ENCODE measurements around the gene FANCI.

FANCI gene

DNA sequence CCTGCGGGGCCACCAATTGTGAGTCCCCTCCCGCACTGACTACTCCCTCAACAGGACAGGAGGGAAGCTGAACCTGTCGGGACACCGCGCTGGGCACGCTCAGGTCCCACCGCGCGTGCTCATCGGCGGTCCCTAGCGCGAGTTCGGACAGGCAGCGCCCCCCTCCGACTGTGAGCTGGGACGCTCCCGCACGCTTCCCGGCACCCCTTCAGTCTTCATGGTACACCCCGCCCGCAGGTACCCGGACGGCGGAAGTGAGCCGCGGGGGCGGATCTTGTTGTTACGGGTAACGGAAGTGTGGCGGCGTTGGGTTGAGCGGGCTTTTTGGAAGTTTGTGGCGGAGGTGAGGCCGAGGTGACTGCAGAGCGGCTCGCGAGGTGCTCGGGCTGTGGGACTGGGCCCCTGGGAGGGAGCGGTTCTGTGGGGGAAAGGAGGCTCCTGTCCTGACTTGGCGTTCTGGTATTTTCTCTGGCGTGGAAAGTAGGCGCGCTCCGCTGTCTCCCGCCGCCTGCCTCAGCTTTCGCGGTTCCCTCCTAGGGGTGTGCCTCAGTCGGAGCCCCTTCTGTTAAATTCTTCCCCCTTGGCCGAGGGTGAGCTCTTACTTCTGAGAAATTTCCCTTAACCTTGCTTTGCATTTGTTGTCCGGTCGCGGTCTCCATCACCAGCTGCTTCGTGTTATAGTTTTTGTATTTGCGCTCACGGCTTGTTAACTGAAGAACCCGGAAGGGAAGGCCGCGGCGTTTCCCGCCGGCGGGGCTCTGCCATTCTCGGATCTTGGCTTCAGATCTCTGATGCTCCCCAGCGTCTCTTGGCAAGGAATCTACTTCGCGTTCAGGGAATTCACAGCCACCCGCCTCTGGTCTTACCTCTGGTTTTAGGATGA, at the start of gene FANCI:
Gene FANCI (plus strand): TSS at position 289 of the 883 bp plus-strand sequence. CDS start 3,669 bp downstream, outside the sequence.
- no peak for TF ChIP-seq CREB1 (IDR thresholded peaks at IDR 0.05; ENCODE audit: low read depth)
- no peak for TF ChIP-seq ZBTB7A (IDR thresholded peaks at IDR 0.05; ENCODE audit: low read depth)
- TF ChIP-seq TEAD4 (IDR thresholded peaks at IDR 0.05): no peak
- TF ChIP-seq EP300 (IDR thresholded peaks at IDR 0.05; ENCODE audit: borderline replicate concordance): peak; percentile 30; the same call in 1 of the 2 replicates
- peak; percentile 77 for TF ChIP-seq TAF1 (IDR thresholded peaks at IDR 0.05; ENCODE audit: low read depth)
- TF ChIP-seq, protein P1, sequence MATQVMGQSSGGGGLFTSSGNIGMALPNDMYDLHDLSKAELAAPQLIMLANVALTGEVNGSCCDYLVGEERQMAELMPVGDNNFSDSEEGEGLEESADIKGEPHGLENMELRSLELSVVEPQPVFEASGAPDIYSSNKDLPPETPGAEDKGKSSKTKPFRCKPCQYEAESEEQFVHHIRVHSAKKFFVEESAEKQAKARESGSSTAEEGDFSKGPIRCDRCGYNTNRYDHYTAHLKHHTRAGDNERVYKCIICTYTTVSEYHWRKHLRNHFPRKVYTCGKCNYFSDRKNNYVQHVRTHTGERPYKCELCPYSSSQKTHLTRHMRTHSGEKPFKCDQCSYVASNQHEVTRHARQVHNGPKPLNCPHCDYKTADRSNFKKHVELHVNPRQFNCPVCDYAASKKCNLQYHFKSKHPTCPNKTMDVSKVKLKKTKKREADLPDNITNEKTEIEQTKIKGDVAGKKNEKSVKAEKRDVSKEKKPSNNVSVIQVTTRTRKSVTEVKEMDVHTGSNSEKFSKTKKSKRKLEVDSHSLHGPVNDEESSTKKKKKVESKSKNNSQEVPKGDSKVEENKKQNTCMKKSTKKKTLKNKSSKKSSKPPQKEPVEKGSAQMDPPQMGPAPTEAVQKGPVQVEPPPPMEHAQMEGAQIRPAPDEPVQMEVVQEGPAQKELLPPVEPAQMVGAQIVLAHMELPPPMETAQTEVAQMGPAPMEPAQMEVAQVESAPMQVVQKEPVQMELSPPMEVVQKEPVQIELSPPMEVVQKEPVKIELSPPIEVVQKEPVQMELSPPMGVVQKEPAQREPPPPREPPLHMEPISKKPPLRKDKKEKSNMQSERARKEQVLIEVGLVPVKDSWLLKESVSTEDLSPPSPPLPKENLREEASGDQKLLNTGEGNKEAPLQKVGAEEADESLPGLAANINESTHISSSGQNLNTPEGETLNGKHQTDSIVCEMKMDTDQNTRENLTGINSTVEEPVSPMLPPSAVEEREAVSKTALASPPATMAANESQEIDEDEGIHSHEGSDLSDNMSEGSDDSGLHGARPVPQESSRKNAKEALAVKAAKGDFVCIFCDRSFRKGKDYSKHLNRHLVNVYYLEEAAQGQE (IDR thresholded peaks at IDR 0.05; ENCODE audit: low read depth): no peak
- TF ChIP-seq EGR1 (IDR thresholded peaks at IDR 0.05): 0 out of 2 replicates have a peak, but pooled peaks have one; percentile 68
- TF ChIP-seq, protein P2, sequence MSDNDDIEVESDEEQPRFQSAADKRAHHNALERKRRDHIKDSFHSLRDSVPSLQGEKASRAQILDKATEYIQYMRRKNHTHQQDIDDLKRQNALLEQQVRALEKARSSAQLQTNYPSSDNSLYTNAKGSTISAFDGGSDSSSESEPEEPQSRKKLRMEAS (IDR thresholded peaks at IDR 0.05): peak; percentile 90
- TF ChIP-seq TCF12 (IDR thresholded peaks at IDR 0.05; ENCODE audit: low read depth): peak; percentile 66
- TF ChIP-seq RAD21 (IDR thresholded peaks at IDR 0.05; ENCODE audit: low read depth): peak; percentile 66; the same call in 1 of the 2 replicates
- no peak for TF ChIP-seq FOXM1 (IDR thresholded peaks at IDR 0.05; ENCODE audit: borderline replicate concordance, low read depth)
- TF ChIP-seq CEBPB (IDR thresholded peaks at IDR 0.05): no peak
- TF ChIP-seq, protein P3, sequence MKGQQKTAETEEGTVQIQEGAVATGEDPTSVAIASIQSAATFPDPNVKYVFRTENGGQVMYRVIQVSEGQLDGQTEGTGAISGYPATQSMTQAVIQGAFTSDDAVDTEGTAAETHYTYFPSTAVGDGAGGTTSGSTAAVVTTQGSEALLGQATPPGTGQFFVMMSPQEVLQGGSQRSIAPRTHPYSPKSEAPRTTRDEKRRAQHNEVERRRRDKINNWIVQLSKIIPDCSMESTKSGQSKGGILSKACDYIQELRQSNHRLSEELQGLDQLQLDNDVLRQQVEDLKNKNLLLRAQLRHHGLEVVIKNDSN (IDR thresholded peaks at IDR 0.05): no peak; the same call in 1 of the 2 replicates
- TF ChIP-seq NFIC (IDR thresholded peaks at IDR 0.05): no peak; the same call in 1 of the 2 replicates
- TF ChIP-seq YY1 (IDR thresholded peaks at IDR 0.05; ENCODE audit: low read depth): peak; percentile 68; the same call in 1 of the 2 replicates

DNA sequence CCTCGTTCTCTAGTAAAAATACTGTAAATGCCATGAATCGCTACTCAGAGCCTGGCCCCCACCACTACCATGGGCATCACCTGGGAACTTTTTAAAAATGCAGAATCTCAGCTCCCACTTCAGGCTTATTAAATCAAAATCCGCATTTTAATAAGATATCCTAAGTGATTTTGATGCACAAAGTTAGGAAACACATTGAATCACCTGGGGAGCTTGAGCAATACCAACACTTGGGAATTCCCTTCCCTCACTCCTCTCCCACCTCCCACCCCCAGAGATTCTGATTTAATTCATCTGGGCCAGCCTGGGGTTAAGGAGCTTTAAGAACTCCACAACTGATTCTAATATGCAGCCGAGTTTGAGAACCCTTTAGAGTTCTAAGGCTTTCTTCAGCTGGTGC, 49.2 kb upstream of the FANCI start:
- TF ChIP-seq ZBTB7A (IDR thresholded peaks at IDR 0.05; ENCODE audit: low read depth) (no peak), FOXM1 (IDR thresholded peaks at IDR 0.05; ENCODE audit: borderline replicate concordance, low read depth) (no peak), NFIC (IDR thresholded peaks at IDR 0.05) (no peak), CEBPB (IDR thresholded peaks at IDR 0.05) (no peak), EP300 (IDR thresholded peaks at IDR 0.05; ENCODE audit: borderline replicate concordance) (no peak), TAF1 (IDR thresholded peaks at IDR 0.05; ENCODE audit: low read depth) (no peak), TCF12 (IDR thresholded peaks at IDR 0.05; ENCODE audit: low read depth) (no peak), YY1 (IDR thresholded peaks at IDR 0.05; ENCODE audit: low read depth) (no peak), EGR1 (IDR thresholded peaks at IDR 0.05) (no peak), TEAD4 (IDR thresholded peaks at IDR 0.05) (no peak), CREB1 (IDR thresholded peaks at IDR 0.05; ENCODE audit: low read depth) (no peak), RAD21 (IDR thresholded peaks at IDR 0.05; ENCODE audit: low read depth) (no peak)
- TF ChIP-seq, protein P3 (IDR thresholded peaks at IDR 0.05): no peak
- TF ChIP-seq, protein P2 (IDR thresholded peaks at IDR 0.05): no peak
- TF ChIP-seq, protein P1 (IDR thresholded peaks at IDR 0.05; ENCODE audit: low read depth): no peak

DNA sequence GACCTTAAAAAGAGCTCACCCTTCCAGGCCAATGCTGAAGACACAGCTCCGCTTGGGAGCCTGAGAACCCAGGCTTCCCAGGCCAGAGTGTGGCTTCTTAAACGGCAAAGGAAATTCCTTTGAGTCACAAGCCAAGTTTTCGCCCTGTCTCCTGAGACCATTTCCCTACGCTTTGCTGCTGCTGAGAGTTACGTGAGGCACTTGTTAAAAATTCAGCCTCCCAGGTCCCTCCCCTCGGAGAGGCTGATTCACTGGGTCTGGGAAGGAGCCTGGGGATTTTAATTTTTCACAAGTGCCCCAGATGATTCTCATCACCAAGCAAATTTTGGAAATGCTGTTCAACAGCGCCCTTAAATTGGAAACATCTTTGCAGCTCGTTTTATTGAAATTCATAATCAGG, 47.9 kb upstream of the FANCI start:
- TF ChIP-seq EGR1 (IDR thresholded peaks at IDR 0.05): no peak
- TF ChIP-seq EP300 (IDR thresholded peaks at IDR 0.05; ENCODE audit: borderline replicate concordance): no peak
- TF ChIP-seq CEBPB (IDR thresholded peaks at IDR 0.05): no peak
- no peak for TF ChIP-seq FOXM1 (IDR thresholded peaks at IDR 0.05; ENCODE audit: borderline replicate concordance, low read depth)

DNA sequence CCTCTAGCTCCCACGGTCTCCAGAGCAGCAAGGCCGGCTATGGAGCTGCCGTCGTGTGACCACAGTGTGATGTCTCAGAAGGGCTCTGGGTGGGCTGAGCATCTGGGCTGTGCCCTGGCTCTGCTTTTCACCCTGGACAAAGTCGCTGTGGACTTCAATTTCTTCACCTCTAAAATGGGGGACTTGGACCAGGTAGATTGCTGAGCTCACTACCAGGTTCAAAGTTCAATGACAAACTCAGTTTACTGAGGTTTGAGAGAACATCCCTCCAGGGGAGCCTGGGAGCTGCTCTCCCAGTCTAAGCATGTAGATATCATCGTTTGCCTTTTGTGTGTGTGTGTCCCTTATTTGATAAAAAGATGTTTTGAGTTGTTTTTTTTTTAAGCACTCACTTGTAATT, 47.5 kb upstream of the FANCI start:
- no peak for TF ChIP-seq RAD21 (IDR thresholded peaks at IDR 0.05; ENCODE audit: low read depth)
- no peak for TF ChIP-seq CEBPB (IDR thresholded peaks at IDR 0.05)
- TF ChIP-seq EP300 (IDR thresholded peaks at IDR 0.05; ENCODE audit: borderline replicate concordance): no peak
- no peak for TF ChIP-seq NFIC (IDR thresholded peaks at IDR 0.05)

DNA sequence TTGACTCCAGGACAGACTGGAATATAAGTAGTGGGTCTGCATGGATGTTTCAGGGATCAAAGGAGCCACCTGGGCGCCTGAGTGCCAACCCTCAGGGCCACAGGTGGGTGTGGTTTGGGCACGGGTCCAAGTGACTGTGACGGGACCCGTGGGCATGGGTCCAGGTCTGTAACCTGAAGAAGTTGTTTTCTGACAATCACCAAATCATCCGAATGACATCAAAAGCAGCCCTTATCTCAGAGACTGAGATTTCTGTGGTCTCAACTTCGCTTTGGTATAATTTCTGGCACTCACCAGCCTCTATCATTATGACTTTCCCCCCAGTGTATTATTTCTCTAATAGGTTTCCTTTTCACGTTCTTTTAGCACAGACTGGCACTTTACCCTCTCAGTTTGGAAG, 46.8 kb upstream of the FANCI start:
- TF ChIP-seq EGR1 (IDR thresholded peaks at IDR 0.05) (no peak), NFIC (IDR thresholded peaks at IDR 0.05) (peak; percentile 78)

DNA sequence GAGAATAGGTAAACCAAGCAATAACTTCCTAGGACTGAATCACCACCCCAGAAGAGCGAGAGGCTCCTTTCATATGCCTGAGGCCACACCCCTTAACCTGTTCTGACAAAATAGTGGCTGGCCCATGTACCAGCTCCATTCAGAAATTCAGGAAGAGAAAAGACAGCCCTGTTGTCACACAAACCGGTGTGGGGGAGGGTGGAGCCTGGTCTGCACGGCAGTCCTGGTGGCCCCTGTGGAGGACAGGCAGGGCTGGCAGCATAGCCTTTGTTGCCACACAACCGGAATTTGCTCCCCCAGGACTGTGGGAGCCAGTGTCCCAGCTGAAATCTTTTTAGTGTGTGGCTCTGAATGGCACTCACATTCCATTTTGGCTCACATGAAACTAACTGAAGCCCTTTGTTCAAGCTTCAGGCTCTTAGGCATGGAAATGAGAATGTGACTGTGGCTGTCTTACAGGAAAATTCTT, 46.2 kb upstream of the FANCI start:
- TF ChIP-seq NFIC (IDR thresholded peaks at IDR 0.05) (no peak), FOXM1 (IDR thresholded peaks at IDR 0.05; ENCODE audit: borderline replicate concordance, low read depth) (no peak), CEBPB (IDR thresholded peaks at IDR 0.05) (no peak), RAD21 (IDR thresholded peaks at IDR 0.05; ENCODE audit: low read depth) (no peak), EP300 (IDR thresholded peaks at IDR 0.05; ENCODE audit: borderline replicate concordance) (no peak), TAF1 (IDR thresholded peaks at IDR 0.05; ENCODE audit: low read depth) (no peak), TEAD4 (IDR thresholded peaks at IDR 0.05) (no peak), EGR1 (IDR thresholded peaks at IDR 0.05) (no peak), YY1 (IDR thresholded peaks at IDR 0.05; ENCODE audit: low read depth) (no peak)
- TF ChIP-seq, protein P2 (IDR thresholded peaks at IDR 0.05): no peak
- TF ChIP-seq, protein P3 (IDR thresholded peaks at IDR 0.05): no peak
- TF ChIP-seq, protein P1 (IDR thresholded peaks at IDR 0.05; ENCODE audit: low read depth): no peak
